Neuronal stem cell (in vitro differentiated cells): ENCODE data around the gene IFT25.

Source experiments
- DNase-seq: peaks from one replicate; pipeline ENCODE4 v3.0.0-alpha.2; 2013; ENCODE audit warnings: low spot score
- H2AFZ ChIP-seq: one replicate; pipeline ENCODE4 v1.6.1; 2013; ENCODE audit warnings: mild to moderate bottlenecking, low read length, inconsistent platforms
- H2AK5ac ChIP-seq: 2 replicates; pipeline ENCODE4 v1.6.1; 2013; ENCODE audit warnings: low read depth, mild to moderate bottlenecking, inconsistent platforms, low read length, moderate library complexity, mixed read lengths
- H2BK120ac ChIP-seq: 2 replicates; pipeline ENCODE4 v1.6.1; 2013; ENCODE audit warnings: low read depth, mild to moderate bottlenecking, inconsistent platforms, low read length, moderate library complexity, mixed read lengths
- H2BK12ac ChIP-seq: one replicate; pipeline ENCODE4 v1.6.1; 2013; ENCODE audit warnings: low read length, inconsistent platforms
- H2BK15ac ChIP-seq: 2 replicates; pipeline ENCODE4 v1.6.1; 2013; ENCODE audit warnings: mild to moderate bottlenecking, low read length, inconsistent platforms, mixed read lengths
- H2BK5ac ChIP-seq: one replicate; pipeline ENCODE4 v1.6.1; 2013; ENCODE audit warnings: inconsistent platforms, mild to moderate bottlenecking, low read length, moderate library complexity
- H3K14ac ChIP-seq: one replicate; pipeline ENCODE4 v1.6.1; 2013; ENCODE audit warnings: low read length, inconsistent platforms
- H3K18ac ChIP-seq: 2 replicates; pipeline ENCODE4 v1.6.1; 2013; ENCODE audit warnings: low read length, inconsistent platforms
- H3K23ac ChIP-seq: 2 replicates; pipeline ENCODE4 v1.6.1; 2013; ENCODE audit warnings: low read depth, mild to moderate bottlenecking, mixed read lengths, low read length, inconsistent platforms; ENCODE audit not compliant: poor library complexity
- H3K27ac ChIP-seq: replicated peaks from 3 replicates; pipeline ENCODE4 v1.5.1; 2013; ENCODE audit warnings: low read length, inconsistent platforms
- H3K27me3 ChIP-seq, 3 experiments: 2 replicates each; pipeline ENCODE4 v1.6.1; 2013; ENCODE audit warnings: low read length in 3 of 3, mild to moderate bottlenecking in 2 of 3, inconsistent platforms in 1 of 3, low read depth in 1 of 3, mixed read lengths in 1 of 3, moderate library complexity in 1 of 3; ENCODE audit not compliant: control insufficient read depth in 3 of 3, insufficient read depth in 3 of 3
- H3K36me3 ChIP-seq, 2 donors: replicated peaks in 1 of 2; 2 replicates each; pipeline ENCODE4 v1.6.1; 2013; ENCODE audit warnings: low read length in 2 of 2; ENCODE audit not compliant: control insufficient read depth in 2 of 2, insufficient read depth in 2 of 2
- H3K4ac ChIP-seq: 2 replicates; pipeline ENCODE4 v1.6.1; 2013; ENCODE audit warnings: inconsistent platforms, mild to moderate bottlenecking, low read length, moderate library complexity
- H3K4me1 ChIP-seq, 2 donors: 1 replicate in 1 of 2; 2 replicates in 1 of 2; pipeline ENCODE4 v1.6.1; 2013; ENCODE audit warnings: low read length in 2 of 2, low read depth in 1 of 2; ENCODE audit not compliant: control insufficient read depth in 2 of 2, insufficient read depth in 1 of 2
- H3K4me2 ChIP-seq: one replicate; pipeline ENCODE4 v1.6.1; 2013; ENCODE audit warnings: mild to moderate bottlenecking, low read length, inconsistent platforms; ENCODE audit not compliant: insufficient read depth, poor library complexity, severe bottlenecking
- H3K4me3 ChIP-seq, 2 donors: 2 replicates each; pipeline ENCODE4 v1.5.1; 2013; ENCODE audit warnings: low read length in 2 of 2, mild to moderate bottlenecking in 2 of 2, inconsistent platforms in 1 of 2, moderate library complexity in 1 of 2
- H3K79me1 ChIP-seq: one replicate; pipeline ENCODE4 v1.6.1; 2013; ENCODE audit warnings: low read depth, mild to moderate bottlenecking, inconsistent platforms, low read length, moderate library complexity
- H3K9ac ChIP-seq: one replicate; pipeline ENCODE4 v1.6.1; 2013; ENCODE audit warnings: mild to moderate bottlenecking, low read depth, low read length, inconsistent platforms; ENCODE audit not compliant: poor library complexity
- H3K9me3 ChIP-seq, 2 donors: replicated peaks in 1 of 2; 2 replicates each; pipeline versions ENCODE3 to v1.6.1; 2013; ENCODE audit warnings: low read length in 2 of 2, mild to moderate bottlenecking in 2 of 2, inconsistent platforms in 1 of 2, low read depth in 1 of 2, mixed read lengths in 1 of 2, moderate library complexity in 1 of 2; ENCODE audit not compliant: control insufficient read depth in 2 of 2, insufficient read depth in 1 of 2
- H4K8ac ChIP-seq: one replicate; pipeline ENCODE4 v1.6.1; 2013; ENCODE audit warnings: low read depth, mild to moderate bottlenecking, inconsistent platforms, low read length, moderate library complexity
- H4K91ac ChIP-seq: one replicate; pipeline ENCODE4 v1.6.1; 2013; ENCODE audit warnings: low read length, low read depth, mild to moderate bottlenecking, inconsistent platforms; ENCODE audit not compliant: poor library complexity
- WGBS, 2 donors: extraction: QIAGEN DNeasy Blood & Tissue Kit; methylation state at CpG; one replicate each; pipeline ENCODE4 v1.1.7; 2013; ENCODE audit warnings: missing lambda C conversion rate in 2 of 2, mixed read lengths in 1 of 2; ENCODE audit not compliant: insufficient read length in 2 of 2, insufficient replicate concordance in 1 of 2; ENCODE audit errors: extremely low coverage in 2 of 2; 5-methylcytosine and 5-hydroxymethylcytosine counted together

Gene IFT25

GRCh38 chr1:53943490-53944043, 1.9 kb downstream of the IFT25 start:
- no peak overlapping the region for H4K8ac ChIP-seq
- peaks cover 0 to 5% of the 10 kb centered on the region in 2 donors for H3K9me3 ChIP-seq
- H4K91ac ChIP-seq = no peak overlapping the region
- H3K9ac ChIP-seq = no peak overlapping the region
- H3K23ac ChIP-seq = no peak overlapping the region
- peaks cover 0 to 33% of the 10 kb centered on the region in 2 donors for H3K36me3 ChIP-seq
- no peak overlapping the region for H3K18ac ChIP-seq
- no peak overlapping the region for H2AFZ ChIP-seq
- no peak overlapping the region for H2BK12ac ChIP-seq
- no peak overlapping the region for H3K4me2 ChIP-seq
- peaks cover 6% of the 10 kb centered on the region for H3K79me1 ChIP-seq
- H2BK15ac ChIP-seq = no peak overlapping the region
- H3K4ac ChIP-seq = no peak overlapping the region
- H2BK5ac ChIP-seq = no peak overlapping the region
- H3K27ac ChIP-seq = no peak overlapping the region
- H3K27me3 ChIP-seq = no peaks in the 10 kb centered on the region
- DNase-seq = no peak
- no peak overlapping the region for H3K14ac ChIP-seq
- H3K4me3 ChIP-seq = no peak overlapping the region
- no peak overlapping the region for H2BK120ac ChIP-seq
- H2AK5ac ChIP-seq = no peak overlapping the region
- no CpG with 5 or more reads among the region's 14 CpGs for WGBS, 2 donors
- H3K4me1 ChIP-seq = peaks cover 4 to 11% of the 10 kb centered on the region in 2 donors

DNA sequence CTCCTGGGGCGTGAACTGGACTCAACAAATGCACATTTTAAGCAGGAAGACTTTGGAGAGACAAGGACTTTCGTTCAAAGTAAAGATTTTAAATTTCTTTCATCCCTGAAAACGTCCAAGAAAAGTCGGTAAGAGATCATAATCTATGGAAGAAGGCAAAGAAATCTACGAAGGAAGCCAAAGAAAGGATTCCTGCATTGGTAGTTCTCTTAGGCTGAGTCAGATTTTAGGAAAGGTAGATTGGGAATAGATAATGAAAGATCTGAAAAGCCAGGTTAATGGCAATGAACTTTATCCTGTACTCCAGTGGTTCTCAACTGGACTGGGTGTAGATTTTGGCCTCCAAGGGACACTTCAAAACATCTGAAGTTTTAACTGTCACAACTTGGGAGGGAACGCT, 2.4 kb downstream of the IFT25 start:
- H3K27ac ChIP-seq = no peak overlapping the region
- no CpG with 5 or more reads among the region's 6 CpGs for WGBS, 2 donors
- peaks cover 0 to 33% of the 10 kb centered on the region in 2 donors for H3K36me3 ChIP-seq

DNA sequence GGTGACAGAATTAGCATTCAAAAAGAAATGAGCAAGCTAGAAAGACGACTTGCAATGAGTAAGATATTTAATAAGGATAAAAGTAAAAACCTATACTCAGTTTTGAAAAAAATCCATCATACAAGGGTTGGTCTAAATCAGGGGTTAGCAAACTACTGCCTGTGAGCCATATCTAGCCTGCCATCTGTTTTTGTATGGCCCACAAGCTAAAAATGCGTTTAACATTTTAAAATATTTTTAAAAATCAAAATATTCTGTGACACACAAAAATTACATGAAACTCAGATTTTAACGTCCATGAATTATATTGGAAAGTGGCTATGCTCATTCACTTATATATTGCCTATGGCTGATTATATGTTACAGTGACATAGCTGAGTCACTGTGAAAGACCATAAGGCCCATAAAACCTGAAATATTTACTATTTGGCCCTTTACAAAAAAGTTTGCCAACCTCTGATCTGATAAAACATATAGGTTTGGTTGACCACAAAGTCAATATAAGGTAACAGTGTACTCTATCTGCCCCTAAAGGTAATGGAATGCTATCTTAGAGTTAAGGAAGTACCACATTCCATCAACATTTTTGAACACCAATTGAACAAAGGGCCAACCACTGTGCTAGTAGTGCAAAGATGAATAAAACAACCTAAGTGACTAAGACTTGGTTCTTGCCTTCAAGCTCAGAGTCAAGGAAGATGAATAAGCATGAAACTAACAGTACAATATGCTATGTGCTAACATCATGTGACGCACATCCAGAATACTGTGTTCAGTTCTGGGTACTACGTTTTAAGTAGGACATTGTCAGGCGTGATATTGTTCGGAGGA, 3.2 kb downstream of the IFT25 start:
- Histone ChIP-seq H4K8ac (no peak overlapping the region), H3K14ac (no peak overlapping the region), H2BK120ac (no peak overlapping the region), H2AFZ (no peak overlapping the region), H3K79me1 (peaks cover 6% of the 10 kb centered on the region), H2BK15ac (no peak overlapping the region), H3K4ac (no peak overlapping the region), H2AK5ac (no peak overlapping the region), H2BK5ac (no peak overlapping the region), H3K27me3 (no peaks in the 10 kb centered on the region), H2BK12ac (no peak overlapping the region), H3K27ac (no peak overlapping the region), H3K18ac (no peak overlapping the region), H3K9ac (no peak overlapping the region), H3K9me3 (peaks cover 0 to 5% of the 10 kb centered on the region in 2 donors), H4K91ac (no peak overlapping the region), H3K36me3 (peaks cover 0 to 35% of the 10 kb centered on the region in 2 donors), H3K4me3 (no peak overlapping the region), H3K4me1 (peaks cover 4 to 11% of the 10 kb centered on the region in 2 donors), H3K23ac (no peak overlapping the region), H3K4me2 (no peak overlapping the region)
- DNase-seq = no peak
- WGBS, 2 donors = no CpG with 5 or more reads among the region's 7 CpGs

More for the DNA sequence above, 2.4 kb downstream of the IFT25 start:
- no peak overlapping the region for H3K9ac ChIP-seq
- no peak overlapping the region for H3K14ac ChIP-seq
- peaks cover 0 to 5% of the 10 kb centered on the region in 2 donors for H3K9me3 ChIP-seq
- H2BK5ac ChIP-seq = no peak overlapping the region
- no peak overlapping the region for H2AK5ac ChIP-seq
- no peak overlapping the region for H2BK15ac ChIP-seq
- H3K23ac ChIP-seq = no peak overlapping the region
- H4K8ac ChIP-seq = no peak overlapping the region
- H3K4me1 ChIP-seq = peaks cover 4 to 11% of the 10 kb centered on the region in 2 donors
- no peak overlapping the region for H3K4me3 ChIP-seq
- H3K79me1 ChIP-seq = peaks cover 6% of the 10 kb centered on the region
- H3K4me2 ChIP-seq = no peak overlapping the region
- no peak for DNase-seq
- no peak overlapping the region for H2AFZ ChIP-seq
- no peak overlapping the region for H2BK120ac ChIP-seq
- H3K4ac ChIP-seq = no peak overlapping the region
- H4K91ac ChIP-seq = no peak overlapping the region
- H3K27me3 ChIP-seq = no peaks in the 10 kb centered on the region
- H2BK12ac ChIP-seq = no peak overlapping the region
- no peak overlapping the region for H3K18ac ChIP-seq

GRCh38 chr1:53938136-53938830, 7.2 kb downstream of the IFT25 start:
- Histone ChIP-seq H2BK15ac (no peak overlapping the region), H2BK12ac (no peak overlapping the region), H2BK5ac (no peak overlapping the region), H3K4me2 (no peak overlapping the region), H3K27ac (no peak overlapping the region), H3K4me1 (peaks cover 0 to 4% of the 10 kb centered on the region in 2 donors), H3K79me1 (no peaks in the 10 kb centered on the region), H3K9ac (no peak overlapping the region), H2BK120ac (no peak overlapping the region), H3K14ac (no peak overlapping the region), H3K36me3 (peaks cover 4 to 69% of the 10 kb centered on the region in 2 donors), H3K23ac (no peak overlapping the region), H3K9me3 (peaks cover 4 to 30% of the 10 kb centered on the region in 2 donors), H2AK5ac (no peak overlapping the region), H3K27me3 (no peaks in the 10 kb centered on the region), H4K8ac (no peak overlapping the region), H3K4ac (no peak overlapping the region), H4K91ac (no peak overlapping the region), H3K4me3 (no peak overlapping the region), H2AFZ (no peak overlapping the region), H3K18ac (no peak overlapping the region)
- WGBS, 2 donors = no CpG with 5 or more reads among the region's 4 CpGs
- DNase-seq = no peak
